Testis (tissue), 5 donors: ENCODE measurements around the gene ZMYND12. TPM values are rescaled to one million over a fixed set of nuclear protein-coding genes. Genes with fewer than 3 reads are reported as not detected.
"Not testable (repeated sequence)": the region's sequence is repeated elsewhere in the genome, so short reads cannot be mapped to it uniquely, and the experiment has no call there.

ENCODE experiments used
- DNase-seq: peaks from one replicate; pipeline ENCODE4 v3.0.0-alpha.2; 2019
- H3K27ac ChIP-seq, 2 donors: fragments of 200-600 bp; sonication (generic); one replicate each; pipeline ENCODE4 v1.5.1; 2019
- H3K27me3 ChIP-seq: fragments of 200-600 bp; sonication (generic); one replicate; pipeline ENCODE4 v1.5.1; 2019
- H3K36me3 ChIP-seq: fragments of 200-600 bp; sonication (generic); one replicate; pipeline ENCODE4 v1.5.1; 2017; ENCODE audit warnings: low read depth; ENCODE audit errors: missing control alignments
- H3K4me1 ChIP-seq: fragments of 200-600 bp; sonication (generic); one replicate; pipeline ENCODE4 v1.5.1; 2019
- H3K4me3 ChIP-seq, 2 donors: fragments of 200-600 bp; sonication (generic); one replicate each; pipeline ENCODE4 v1.5.1; 2017 to 2019
- H3K9me3 ChIP-seq: fragments of 200-600 bp; sonication (generic); one replicate; pipeline ENCODE4 v1.5.1; 2017
- POLR2A ChIP-seq: fragments of 450-650 bp; IDR thresholded peaks from one replicate; pipeline ENCODE4 v1.6.1; 2017; ENCODE audit warnings: antibody characterized with exemption, mild to moderate bottlenecking, moderate library complexity
- WGBS, 2 donors: methylation state at CpG; one replicate each; pipeline ENCODE4 v1.1.5; 2018; 5-methylcytosine and 5-hydroxymethylcytosine counted together
- intact Hi-C: fragments of 100-400 bp; cut with DNase I; formaldehyde crosslinking; loops from one replicate; pipeline ENCODE4 v1.15.1; 2023; ENCODE audit warnings: low total_unique reads
- long read RNA-seq, 2 donors: transcript quantifications; one replicate each; lab custom pipeline, GENCODE V29; 2026
- polyA plus RNA-seq: library from polyadenylated mRNA; stranded (reverse); fragments of 350-450 nt; fragmentation: Illumina TruSeq; extraction: RNeasy Lipid Tissue Mini Kit (QIAGEN cat#74804); gene quantifications from one replicate; pipeline ENCODE4 v1.2.3, GENCODE V29; 2014; ENCODE audit warnings: low read depth, low replicate concordance; ENCODE audit not compliant: insufficient read depth
- total RNA-seq, 2 donors: library from RNA; depleted of rRNA; stranded (reverse); fragments of >200 nt; gene quantifications; one replicate each; pipeline ENCODE4 v1.2.3, GENCODE V29; 2016
- TF ChIP-seq, protein P1 (sequence below), 3 experiments: fragments of 450-650 bp in 2 of 3; fragments of 200-600 bp in 1 of 3; sonication (generic) in 1 of 3; IDR thresholded peaks; one replicate each; pipeline ENCODE4 v1.5.1; 2016 to 2019; ENCODE audit warnings: antibody characterized with exemption in 3 of 3, mild to moderate bottlenecking in 2 of 3, moderate library complexity in 1 of 3

ZMYND12 gene, protein sequence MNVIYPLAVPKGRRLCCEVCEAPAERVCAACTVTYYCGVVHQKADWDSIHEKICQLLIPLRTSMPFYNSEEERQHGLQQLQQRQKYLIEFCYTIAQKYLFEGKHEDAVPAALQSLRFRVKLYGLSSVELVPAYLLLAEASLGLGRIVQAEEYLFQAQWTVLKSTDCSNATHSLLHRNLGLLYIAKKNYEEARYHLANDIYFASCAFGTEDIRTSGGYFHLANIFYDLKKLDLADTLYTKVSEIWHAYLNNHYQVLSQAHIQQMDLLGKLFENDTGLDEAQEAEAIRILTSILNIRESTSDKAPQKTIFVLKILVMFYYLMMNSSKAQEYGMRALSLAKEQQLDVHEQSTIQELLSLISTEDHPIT
- total RNA-seq = 10 to 100 TPM; 31.3 to 40.7 TPM
- 122 TPM for polyA plus RNA-seq
- long read RNA-seq, donor 1, partial matches to known transcripts = 0 of 2 reads
- long read RNA-seq, donor 1, other reads (novel, unspliced or antisense) = 0 of 2 reads
- long read RNA-seq, donor 2, partial matches to known transcripts = 0 of 1 reads
- long read RNA-seq, donor 2, other reads (novel, unspliced or antisense) = 0 of 1 reads

DNA sequence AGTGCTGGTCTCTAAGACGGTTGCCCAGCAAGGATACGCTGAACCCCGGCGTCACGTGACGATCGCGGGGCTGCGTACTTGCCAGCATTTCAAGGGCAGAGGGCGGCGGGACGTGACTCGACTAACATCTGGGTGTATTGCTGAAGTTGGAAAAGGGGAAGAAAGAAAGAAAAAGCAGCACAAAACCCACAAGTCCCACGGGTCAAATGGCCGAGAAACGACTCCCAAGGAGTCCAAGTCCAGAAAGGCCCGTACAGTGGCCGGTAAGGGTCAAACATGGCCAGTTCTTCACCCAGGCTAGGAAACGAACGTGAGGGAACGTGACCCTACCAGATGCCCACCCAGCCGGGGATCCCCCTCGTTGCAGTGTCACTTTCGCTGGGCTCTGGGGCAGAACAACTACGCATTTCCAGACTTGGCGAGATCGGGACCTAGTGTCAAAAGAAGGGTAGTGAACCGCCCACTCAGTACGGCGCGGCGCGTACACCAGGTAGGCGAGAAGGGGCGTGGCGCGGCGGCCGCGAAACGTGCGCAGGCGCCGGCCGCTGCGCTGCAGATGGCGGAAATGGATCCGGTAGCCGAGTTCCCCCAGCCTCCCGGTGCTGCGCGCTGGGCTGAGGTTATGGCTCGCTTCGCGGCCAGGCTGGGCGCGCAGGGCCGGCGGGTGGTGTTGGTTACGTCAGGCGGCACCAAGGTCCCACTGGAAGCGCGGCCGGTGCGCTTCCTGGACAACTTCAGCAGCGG, at the start of gene ZMYND12, which contains the start of gene PPCS:
Gene ZMYND12, minus strand, starts transcription at position 13 of the 744 bp plus-strand sequence. CDS start 25 bp downstream, outside the sequence.
Gene PPCS, plus strand, starts transcription at position 534 of the 744 bp plus-strand sequence. Its CDS starts 23 bp downstream, at position 557.
- Histone ChIP-seq H3K27me3 (no peaks in the 10 kb centered on the region), H3K4me3 (peak within 1 kb of the TSS; percentile 87 to 90), H3K9me3 (no peaks in the 10 kb centered on the region), H3K4me1 (peaks cover 4% of the 10 kb centered on the region), H3K36me3 (no peaks in the 10 kb centered on the region), H3K27ac (peak within 1 kb of the TSS; percentile 83 to 93)
- DNase-seq = peak; percentile 94
- intact Hi-C loops = no loop called here
- 0% methylated on average over 18 to 64 of the region's 66 CpGs for WGBS, 2 donors
- TF ChIP-seq, protein P1, sequence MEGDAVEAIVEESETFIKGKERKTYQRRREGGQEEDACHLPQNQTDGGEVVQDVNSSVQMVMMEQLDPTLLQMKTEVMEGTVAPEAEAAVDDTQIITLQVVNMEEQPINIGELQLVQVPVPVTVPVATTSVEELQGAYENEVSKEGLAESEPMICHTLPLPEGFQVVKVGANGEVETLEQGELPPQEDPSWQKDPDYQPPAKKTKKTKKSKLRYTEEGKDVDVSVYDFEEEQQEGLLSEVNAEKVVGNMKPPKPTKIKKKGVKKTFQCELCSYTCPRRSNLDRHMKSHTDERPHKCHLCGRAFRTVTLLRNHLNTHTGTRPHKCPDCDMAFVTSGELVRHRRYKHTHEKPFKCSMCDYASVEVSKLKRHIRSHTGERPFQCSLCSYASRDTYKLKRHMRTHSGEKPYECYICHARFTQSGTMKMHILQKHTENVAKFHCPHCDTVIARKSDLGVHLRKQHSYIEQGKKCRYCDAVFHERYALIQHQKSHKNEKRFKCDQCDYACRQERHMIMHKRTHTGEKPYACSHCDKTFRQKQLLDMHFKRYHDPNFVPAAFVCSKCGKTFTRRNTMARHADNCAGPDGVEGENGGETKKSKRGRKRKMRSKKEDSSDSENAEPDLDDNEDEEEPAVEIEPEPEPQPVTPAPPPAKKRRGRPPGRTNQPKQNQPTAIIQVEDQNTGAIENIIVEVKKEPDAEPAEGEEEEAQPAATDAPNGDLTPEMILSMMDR (IDR thresholded peaks at IDR 0.05) = peak in 2 of 3 experiments; percentile 9 to 17
- no peak for TF ChIP-seq POLR2A

DNA sequence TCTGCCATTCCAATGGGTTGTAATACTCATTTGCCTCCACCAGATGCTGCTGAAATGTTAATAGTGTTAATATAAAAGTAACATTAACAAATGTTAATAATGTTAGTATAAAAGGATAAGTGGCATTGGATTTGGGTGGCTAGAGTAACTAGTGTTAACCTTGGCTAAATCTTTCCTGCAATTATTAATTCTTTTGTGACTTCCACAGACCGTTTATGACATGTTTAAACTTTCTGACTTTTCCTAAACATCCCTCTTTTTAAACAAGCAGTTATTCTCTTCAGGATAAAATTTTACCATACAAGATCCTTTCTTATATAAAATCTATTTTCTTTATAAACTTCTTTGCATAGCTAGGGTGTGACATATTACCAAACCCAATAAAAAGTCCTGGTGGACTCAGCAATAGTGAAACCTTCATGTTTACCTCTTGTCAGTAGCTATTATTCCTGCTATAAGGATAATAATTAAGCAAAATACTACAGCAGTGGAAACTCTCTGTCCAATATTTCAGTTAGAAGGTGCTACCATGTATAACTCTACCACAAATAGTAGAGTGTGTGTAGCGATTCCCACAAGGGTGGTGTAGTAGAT, 48.8 kb upstream of the ZMYND12 start:
- TF ChIP-seq POLR2A = no peak
- TF ChIP-seq, protein P1 (IDR thresholded peaks at IDR 0.05) = no peak
- intact Hi-C loops = no loop called here
- WGBS, 2 donors = 93 to 95% methylated on average over 2 of the region's 2 CpGs
- no peak overlapping the region for H3K4me3 ChIP-seq
- no peaks in the 10 kb centered on the region for H3K9me3 ChIP-seq
- no peak overlapping the region for H3K27ac ChIP-seq
- H3K27me3 ChIP-seq = no peaks in the 10 kb centered on the region
- DNase-seq = no peak
- no peaks in the 10 kb centered on the region for H3K36me3 ChIP-seq
- no peaks in the 10 kb centered on the region for H3K4me1 ChIP-seq

DNA sequence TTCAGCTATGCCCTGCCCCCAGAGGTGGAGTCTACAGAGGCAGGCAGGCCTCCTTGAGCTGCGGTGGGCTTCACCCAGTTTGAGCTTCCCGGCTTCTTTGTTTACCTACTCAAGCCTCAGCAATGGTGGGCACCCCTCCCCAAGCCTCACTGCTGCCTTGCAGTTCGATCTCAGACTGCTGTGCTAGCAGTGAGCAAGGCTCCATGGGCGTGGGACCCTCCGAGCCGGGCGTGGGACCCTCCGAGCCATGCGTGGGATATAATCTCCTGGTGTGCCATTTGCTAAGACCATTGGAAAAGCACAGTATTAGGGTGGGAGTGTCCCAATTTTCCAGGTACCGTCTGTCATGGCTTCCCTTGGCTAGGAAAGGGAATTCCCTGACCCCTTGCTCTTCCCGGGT, 46.2 kb upstream of the ZMYND12 start:
- not testable (repeated sequence) for DNase-seq, H3K36me3 ChIP-seq
- 94 to 98% methylated on average over 11 of the region's 11 CpGs for WGBS, 2 donors

DNA sequence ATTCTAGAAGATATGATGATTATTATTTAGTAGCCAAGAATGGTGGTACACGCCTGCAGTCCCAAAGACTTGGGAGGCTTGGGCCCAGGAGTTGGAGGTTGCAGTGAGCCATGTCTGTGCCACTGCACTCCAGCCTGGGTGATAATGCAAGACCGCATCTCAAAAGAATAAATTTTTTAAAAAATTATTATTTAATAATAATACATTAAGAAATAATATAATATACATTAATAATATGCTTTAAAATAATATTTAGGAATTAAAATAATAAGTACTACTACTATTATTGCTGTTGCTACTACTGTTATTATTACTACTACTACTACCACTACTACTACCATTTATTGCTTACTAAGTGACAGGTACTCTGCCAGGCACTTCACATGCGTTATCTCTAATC, 34.4 kb upstream of the ZMYND12 start:
- Histone ChIP-seq H3K4me1 (no peaks in the 10 kb centered on the region), H3K4me3 (no peak overlapping the region), H3K27ac (no peak overlapping the region), H3K9me3 (no peaks in the 10 kb centered on the region), H3K27me3 (no peaks in the 10 kb centered on the region), H3K36me3 (no peaks in the 10 kb centered on the region)
- no peak for DNase-seq
- intact Hi-C loops = no loop called here
- TF ChIP-seq, protein P1 (IDR thresholded peaks at IDR 0.05) = no peak
- TF ChIP-seq POLR2A = no peak
- WGBS, 2 donors = 93 to 95% methylated on average over 3 of the region's 3 CpGs

More for the DNA sequence above, 46.2 kb upstream of the ZMYND12 start:
- H3K9me3 ChIP-seq, H3K4me1 ChIP-seq, intact Hi-C loops, H3K27me3 ChIP-seq, H3K27ac ChIP-seq, H3K4me3 ChIP-seq: not testable (repeated sequence)
